Measurements from ENCODE around the gene C3orf20.

C3orf20 gene

GRCh38 chr3:14793126-14793857 lies 118.4 kb downstream of the C3orf20 start:
- in situ Hi-C loops (cut with MboI; ENCODE audit: low sequenced_read_pairs) = loop anchor here (10.0 kb wide), 1 partner anchor 132 kb away; no protein-coding TSS in a partner anchor

- in situ Hi-C loops (cut with MboI; ENCODE audit: low sequenced_read_pairs) = loop anchor here (10.0 kb wide), 1 partner anchor 131 kb away; no protein-coding TSS in a partner anchor
Measured at GRCh38 chr3:14793858-14794234, 118.9 kb downstream of the C3orf20 start.

- in situ Hi-C loops (cut with MboI; ENCODE audit: low sequenced_read_pairs) = loop anchor here (10.0 kb wide), 1 partner anchor 130 kb away; no protein-coding TSS in a partner anchor
Measured at GRCh38 chr3:14794435-14794834, 119.5 kb downstream of the C3orf20 start.

GRCh38 chr3:14795996-14796395 lies 121.1 kb downstream of the C3orf20 start:
- in situ Hi-C loops (cut with MboI; ENCODE audit: low sequenced_read_pairs) = loop anchor here (10.0 kb wide), 1 partner anchor 129 kb away; no protein-coding TSS in a partner anchor

GRCh38 chr3:14796403-14797077 lies 121.6 kb downstream of the C3orf20 start:
- in situ Hi-C loops (cut with MboI; ENCODE audit: low sequenced_read_pairs) = loop anchor here (10.0 kb wide), 1 partner anchor 128 kb away; no protein-coding TSS in a partner anchor

GRCh38 chr3:14797731-14798130 lies 122.8 kb downstream of the C3orf20 start:
- in situ Hi-C loops (cut with MboI; ENCODE audit: low sequenced_read_pairs) = loop anchor here (10.0 kb wide), 1 partner anchor 127 kb away; no protein-coding TSS in a partner anchor

GRCh38 chr3:14798231-14798630 lies 123.3 kb downstream of the C3orf20 start:
- in situ Hi-C loops (cut with MboI; ENCODE audit: low sequenced_read_pairs) = loop anchor here (10.0 kb wide), 1 partner anchor 127 kb away; no protein-coding TSS in a partner anchor

- in situ Hi-C loops (cut with MboI; ENCODE audit: low sequenced_read_pairs) = loop anchor here (10.0 kb wide), 1 partner anchor 126 kb away; no protein-coding TSS in a partner anchor
Measured at GRCh38 chr3:14799146-14799545, 124.2 kb downstream of the C3orf20 start.

- in situ Hi-C loops (cut with MboI; ENCODE audit: low sequenced_read_pairs) = no loop called here
Measured at GRCh38 chr3:14801031-14801430, 126.1 kb downstream of the C3orf20 start.

GRCh38 chr3:14801668-14802380 lies 126.9 kb downstream of the C3orf20 start:
- in situ Hi-C loops (cut with MboI; ENCODE audit: low sequenced_read_pairs) = no loop called here

GRCh38 chr3:14802381-14802731 lies 127.4 kb downstream of the C3orf20 start:
- in situ Hi-C loops (cut with MboI; ENCODE audit: low sequenced_read_pairs) = no loop called here

- in situ Hi-C loops (cut with MboI; ENCODE audit: low sequenced_read_pairs) = no loop called here
Measured at GRCh38 chr3:14803101-14803980, 128.4 kb downstream of the C3orf20 start.

GRCh38 chr3:14803981-14804834 lies 129.3 kb downstream of the C3orf20 start:
- in situ Hi-C loops (cut with MboI; ENCODE audit: low sequenced_read_pairs) = no loop called here

GRCh38 chr3:14804835-14805780 lies 130.2 kb downstream of the C3orf20 start:
- in situ Hi-C loops (cut with MboI; ENCODE audit: low sequenced_read_pairs) = no loop called here

GRCh38 chr3:14805961-14806537 lies 131.1 kb downstream of the C3orf20 start:
- in situ Hi-C loops (cut with MboI; ENCODE audit: low sequenced_read_pairs) = no loop called here

GRCh38 chr3:14806641-14807263 lies 131.8 kb downstream of the C3orf20 start:
- in situ Hi-C loops (cut with MboI; ENCODE audit: low sequenced_read_pairs) = no loop called here

GRCh38 chr3:14808025-14808424 lies 133.1 kb downstream of the C3orf20 start:
- in situ Hi-C loops (cut with MboI; ENCODE audit: low sequenced_read_pairs) = no loop called here
